ENCODE results near the gene ARID1B. TPM values are rescaled to one million over a fixed set of nuclear protein-coding genes. Genes with fewer than 3 reads are reported as not detected.

Gene ARID1B
- total and polyA plus RNA-seq, 11 donors = 15.3 to 76.1 (median 40.7) TPM

DNA sequence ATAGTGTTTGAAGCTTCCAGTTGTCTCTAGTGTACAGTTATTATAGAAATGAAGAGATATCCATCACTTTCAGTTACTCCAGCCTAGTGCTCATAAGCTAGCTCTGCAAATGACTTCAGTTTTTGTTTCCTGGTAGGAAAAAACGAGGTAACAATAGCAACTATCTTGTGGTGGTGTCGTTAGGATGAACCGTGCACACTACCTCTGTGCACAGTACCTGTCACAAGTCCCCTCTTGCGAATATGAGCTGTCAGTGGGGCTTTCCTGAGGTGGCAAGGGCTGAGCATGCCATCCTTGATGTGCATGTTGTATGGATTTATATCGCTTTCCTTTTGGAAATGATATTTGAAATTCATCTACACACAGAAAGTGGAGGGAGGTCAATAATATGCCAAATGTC lies 151.8 kb downstream of the ARID1B start:
- 77 to 92% (median 88%) methylated on average over 5 of the region's 5 CpGs for WGBS, 4 donors
- ATAC-seq (no peak), DNase-seq (no peak)
- H3K9me3 ChIP-seq = no peaks in the 10 kb centered on the region
- no peaks in the 10 kb centered on the region for H3K36me3 ChIP-seq
- peaks cover 0 to 72% (median 38%) of the 10 kb centered on the region in 12 donors for H3K4me1 ChIP-seq
- H3K4me3 ChIP-seq = no peak overlapping the region
- H3K27me3 ChIP-seq = no peaks in the 10 kb centered on the region
- intact Hi-C loops (cut with DNase I) = no loop called here
- TF ChIP-seq POLR2A (IDR thresholded peaks at IDR 0.05) = no peak
- TF ChIP-seq, protein P1, sequence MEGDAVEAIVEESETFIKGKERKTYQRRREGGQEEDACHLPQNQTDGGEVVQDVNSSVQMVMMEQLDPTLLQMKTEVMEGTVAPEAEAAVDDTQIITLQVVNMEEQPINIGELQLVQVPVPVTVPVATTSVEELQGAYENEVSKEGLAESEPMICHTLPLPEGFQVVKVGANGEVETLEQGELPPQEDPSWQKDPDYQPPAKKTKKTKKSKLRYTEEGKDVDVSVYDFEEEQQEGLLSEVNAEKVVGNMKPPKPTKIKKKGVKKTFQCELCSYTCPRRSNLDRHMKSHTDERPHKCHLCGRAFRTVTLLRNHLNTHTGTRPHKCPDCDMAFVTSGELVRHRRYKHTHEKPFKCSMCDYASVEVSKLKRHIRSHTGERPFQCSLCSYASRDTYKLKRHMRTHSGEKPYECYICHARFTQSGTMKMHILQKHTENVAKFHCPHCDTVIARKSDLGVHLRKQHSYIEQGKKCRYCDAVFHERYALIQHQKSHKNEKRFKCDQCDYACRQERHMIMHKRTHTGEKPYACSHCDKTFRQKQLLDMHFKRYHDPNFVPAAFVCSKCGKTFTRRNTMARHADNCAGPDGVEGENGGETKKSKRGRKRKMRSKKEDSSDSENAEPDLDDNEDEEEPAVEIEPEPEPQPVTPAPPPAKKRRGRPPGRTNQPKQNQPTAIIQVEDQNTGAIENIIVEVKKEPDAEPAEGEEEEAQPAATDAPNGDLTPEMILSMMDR (IDR thresholded peaks at IDR 0.05) = no peak
- H3K27ac ChIP-seq = no peak overlapping the region

DNA sequence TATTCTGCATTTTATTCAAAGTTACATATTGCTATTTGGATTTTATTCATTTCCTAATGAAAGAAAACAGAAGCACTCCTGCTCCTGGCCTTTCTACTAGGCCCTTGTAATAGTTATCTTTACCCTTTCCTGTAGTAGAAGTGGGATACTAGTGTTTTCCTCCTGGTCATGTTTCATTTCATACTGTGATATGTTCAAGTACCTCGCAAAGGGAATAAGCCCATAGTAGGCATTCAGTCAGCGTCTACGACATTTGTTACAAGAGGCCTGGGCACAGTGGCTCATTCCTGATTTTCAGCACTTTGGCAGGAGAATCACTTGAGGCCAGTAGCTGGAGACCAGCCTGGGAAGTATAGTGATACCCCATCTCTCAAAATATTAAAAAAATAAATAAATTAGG lies 154.1 kb downstream of the ARID1B start:
- no peak for DNase-seq
- H3K4me3 ChIP-seq = no peak overlapping the region
- intact Hi-C loops (cut with DNase I) = loop anchor here in 1 of 10 donors (5.0 kb wide), 1 partner anchor 44 kb away; no protein-coding TSS in a partner anchor
- no peaks in the 10 kb centered on the region for H3K27me3 ChIP-seq
- TF ChIP-seq POLR2A (IDR thresholded peaks at IDR 0.05) = no peak
- TF ChIP-seq, protein P1 (IDR thresholded peaks at IDR 0.05) = no peak
- H3K9me3 ChIP-seq = no peaks in the 10 kb centered on the region
- H3K36me3 ChIP-seq = peaks cover 0 to 9% (median 0%) of the 10 kb centered on the region in 9 donors
- H3K4me1 ChIP-seq = peaks cover 3 to 60% (median 29%) of the 10 kb centered on the region in 12 donors
- WGBS, 4 donors = 64 to 80% (median 71%) methylated on average over 3 of the region's 3 CpGs
- peak overlapping the region in 2 of 12 donors; percentile 31 to 38 for H3K27ac ChIP-seq
- ATAC-seq = peak in 3 of 4 donors; percentile 14 to 67 (median 29)

DNA sequence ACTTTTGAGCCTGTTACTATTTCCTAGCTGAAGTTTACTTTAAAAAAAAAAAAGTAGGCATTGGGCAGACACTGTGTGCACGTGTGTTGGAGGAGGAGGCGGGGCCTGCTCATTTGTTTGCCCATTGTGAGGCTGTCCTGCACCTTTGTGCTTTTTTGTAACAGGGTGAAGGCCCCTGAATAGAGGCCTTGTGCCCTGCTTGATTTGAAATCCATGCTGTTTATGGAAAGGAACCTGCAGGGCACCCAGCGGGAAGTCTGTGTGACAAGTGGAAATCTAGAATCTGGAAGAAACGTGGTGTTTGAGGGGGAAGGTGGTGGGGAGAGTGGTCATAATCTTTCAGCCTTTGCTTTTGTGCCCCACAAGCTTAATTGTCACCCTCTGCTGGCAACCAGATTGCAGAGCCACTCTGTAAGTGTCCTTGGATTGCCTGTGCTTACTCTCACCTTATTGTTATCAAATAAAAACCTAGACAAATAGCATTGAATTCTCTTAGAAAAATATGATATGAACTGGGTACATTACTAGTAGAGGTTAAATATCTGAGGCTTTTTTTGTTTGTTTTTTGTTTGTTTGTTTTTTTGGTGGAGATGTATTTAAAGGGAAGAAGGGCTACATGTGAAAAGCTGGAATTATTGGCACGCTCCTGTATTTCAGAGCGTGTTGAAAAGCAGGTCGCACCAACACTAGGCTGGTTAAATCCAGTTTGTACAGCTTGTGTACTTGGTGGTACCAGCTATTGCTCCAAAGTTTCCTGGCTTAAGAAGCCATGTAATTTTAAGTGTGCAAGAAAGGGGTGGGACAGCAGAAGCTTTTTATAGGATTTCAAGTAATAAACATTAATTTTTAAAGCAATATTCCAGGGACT lies 156.3 kb downstream of the ARID1B start:
- H3K4me1 ChIP-seq = peaks cover 3 to 65% (median 24%) of the 10 kb centered on the region in 12 donors
- H3K36me3 ChIP-seq = peaks cover 0 to 13% (median 0%) of the 10 kb centered on the region in 9 donors

More for the DNA sequence above, 156.3 kb downstream of the ARID1B start:
- no peaks in the 10 kb centered on the region for H3K9me3 ChIP-seq
- DNase-seq (peak in 1 of 5 donors; percentile 49), ATAC-seq (peak; percentile 61 to 86 (median 74))
- TF ChIP-seq POLR2A (IDR thresholded peaks at IDR 0.05) = no peak
- TF ChIP-seq, protein P1 (IDR thresholded peaks at IDR 0.05) = peak in 6 of 12 donors; percentile 14 to 41 (median 20)
- no peaks in the 10 kb centered on the region for H3K27me3 ChIP-seq
- 37 to 47% (median 42%) methylated on average over 7 of the region's 7 CpGs for WGBS, 4 donors
- peak overlapping the region in 10 of 12 donors; percentile 4 to 58 (median 40) for H3K27ac ChIP-seq
- intact Hi-C loops (cut with DNase I) = loop anchor here in 1 of 10 donors (5.0 kb wide), 1 partner anchor 46 kb away; no protein-coding TSS in a partner anchor
- H3K4me3 ChIP-seq = no peak overlapping the region
